ENCODE results near the gene ATAD2B.

ATAD2B gene

DNA sequence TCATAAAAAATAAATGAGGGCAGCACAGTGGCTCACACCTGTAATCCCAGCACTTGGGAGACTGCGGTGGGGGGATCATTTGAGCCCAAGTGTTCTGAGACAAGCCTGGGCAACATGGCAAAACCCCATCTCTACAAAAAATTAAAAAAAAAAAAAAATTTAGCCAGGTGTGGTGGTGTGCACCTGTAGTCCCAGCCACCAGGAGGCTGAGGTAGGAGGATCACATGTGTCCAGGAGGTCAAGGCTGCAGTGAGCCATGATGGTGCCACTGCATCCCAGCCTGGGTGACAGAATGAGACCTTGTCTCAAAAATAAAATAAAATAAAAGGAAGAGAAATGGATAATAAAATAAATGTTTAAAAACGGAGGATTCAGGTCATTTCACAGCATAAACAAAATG lies 113.5 kb downstream of the ATAD2B start:
- no peaks in the 10 kb centered on the region for H3K9me3 ChIP-seq
- no peaks in the 10 kb centered on the region for H3K4me1 ChIP-seq (ENCODE audit: control insufficient read depth in 1 of 2, insufficient read depth in 1 of 2, low read depth in 1 of 2, low read length in 1 of 2)
- TF ChIP-seq, protein P1, sequence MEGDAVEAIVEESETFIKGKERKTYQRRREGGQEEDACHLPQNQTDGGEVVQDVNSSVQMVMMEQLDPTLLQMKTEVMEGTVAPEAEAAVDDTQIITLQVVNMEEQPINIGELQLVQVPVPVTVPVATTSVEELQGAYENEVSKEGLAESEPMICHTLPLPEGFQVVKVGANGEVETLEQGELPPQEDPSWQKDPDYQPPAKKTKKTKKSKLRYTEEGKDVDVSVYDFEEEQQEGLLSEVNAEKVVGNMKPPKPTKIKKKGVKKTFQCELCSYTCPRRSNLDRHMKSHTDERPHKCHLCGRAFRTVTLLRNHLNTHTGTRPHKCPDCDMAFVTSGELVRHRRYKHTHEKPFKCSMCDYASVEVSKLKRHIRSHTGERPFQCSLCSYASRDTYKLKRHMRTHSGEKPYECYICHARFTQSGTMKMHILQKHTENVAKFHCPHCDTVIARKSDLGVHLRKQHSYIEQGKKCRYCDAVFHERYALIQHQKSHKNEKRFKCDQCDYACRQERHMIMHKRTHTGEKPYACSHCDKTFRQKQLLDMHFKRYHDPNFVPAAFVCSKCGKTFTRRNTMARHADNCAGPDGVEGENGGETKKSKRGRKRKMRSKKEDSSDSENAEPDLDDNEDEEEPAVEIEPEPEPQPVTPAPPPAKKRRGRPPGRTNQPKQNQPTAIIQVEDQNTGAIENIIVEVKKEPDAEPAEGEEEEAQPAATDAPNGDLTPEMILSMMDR (IDR thresholded peaks at IDR 0.05), result no peak
- H3K36me3 ChIP-seq, result peaks cover 40% of the 10 kb centered on the region
- H3K27ac ChIP-seq, result no peak overlapping the region
- H3K4me3 ChIP-seq (ENCODE audit: low read depth in 1 of 2, low read length in 1 of 2), result no peak overlapping the region
- H3K27me3 ChIP-seq, result no peaks in the 10 kb centered on the region

GRCh38 chr2:23809150-23809549 lies 117.8 kb downstream of the ATAD2B start:
- Histone ChIP-seq H3K36me3 (peaks cover 37% of the 10 kb centered on the region), H3K27me3 (no peaks in the 10 kb centered on the region), H3K27ac (no peak overlapping the region), H3K4me3 (ENCODE audit: low read depth in 1 of 2, low read length in 1 of 2) (no peak overlapping the region), H3K4me1 (ENCODE audit: control insufficient read depth in 1 of 2, insufficient read depth in 1 of 2, low read depth in 1 of 2, low read length in 1 of 2) (no peaks in the 10 kb centered on the region), H3K9me3 (no peaks in the 10 kb centered on the region)
- TF ChIP-seq, protein P1 (IDR thresholded peaks at IDR 0.05), result no peak

- TF ChIP-seq, protein P1 (IDR thresholded peaks at IDR 0.05), result no peak
- Histone ChIP-seq H3K36me3 (peaks cover 37% of the 10 kb centered on the region), H3K4me3 (ENCODE audit: low read depth in 1 of 2, low read length in 1 of 2) (no peak overlapping the region), H3K9me3 (no peaks in the 10 kb centered on the region), H3K4me1 (ENCODE audit: control insufficient read depth in 1 of 2, insufficient read depth in 1 of 2, low read depth in 1 of 2, low read length in 1 of 2) (peaks cover 1 to 5% of the 10 kb centered on the region in 2 experiments), H3K27ac (no peak overlapping the region), H3K27me3 (no peaks in the 10 kb centered on the region)
Measured at GRCh38 chr2:23806665-23807249, 120.2 kb downstream of the ATAD2B start.

- Histone ChIP-seq H3K36me3 (peaks cover 34% of the 10 kb centered on the region), H3K4me1 (ENCODE audit: control insufficient read depth in 1 of 2, insufficient read depth in 1 of 2, low read depth in 1 of 2, low read length in 1 of 2) (peaks cover 7 to 11% of the 10 kb centered on the region in 2 experiments), H3K27ac (no peak overlapping the region), H3K27me3 (no peaks in the 10 kb centered on the region), H3K9me3 (no peaks in the 10 kb centered on the region), H3K4me3 (ENCODE audit: low read depth in 1 of 2, low read length in 1 of 2) (no peak overlapping the region)
- TF ChIP-seq, protein P1 (IDR thresholded peaks at IDR 0.05), result no peak
Measured at GRCh38 chr2:23806201-23806600, 120.7 kb downstream of the ATAD2B start.

- TF ChIP-seq, protein P1 (IDR thresholded peaks at IDR 0.05), result no peak
- H3K4me1 ChIP-seq (ENCODE audit: control insufficient read depth in 1 of 2, insufficient read depth in 1 of 2, low read depth in 1 of 2, low read length in 1 of 2), result peaks cover 17 to 22% of the 10 kb centered on the region in 2 experiments
- H3K27ac ChIP-seq, result no peak overlapping the region
- peaks cover 15% of the 10 kb centered on the region for H3K36me3 ChIP-seq
- H3K4me3 ChIP-seq (ENCODE audit: low read depth in 1 of 2, low read length in 1 of 2), result no peak overlapping the region
- H3K9me3 ChIP-seq, result no peaks in the 10 kb centered on the region
- H3K27me3 ChIP-seq, result no peaks in the 10 kb centered on the region
Measured at GRCh38 chr2:23803965-23804542, 122.9 kb downstream of the ATAD2B start.

All from neutrophil (primary cell).